ENCODE data around the gene TPST1. TPM values are rescaled to one million over a fixed set of nuclear protein-coding genes. Genes with fewer than 3 reads are reported as not detected.
A peak's percentile ranks its signal among the peaks of the same experiment; 100 is the strongest.

TPST1 gene
- total RNA-seq, 4 donors from 2014 or later = 5.2 to 20.0 (median 8.2) TPM

- Histone ChIP-seq H3K4me1 (peaks cover 25% of the 10 kb centered on the region), H3K9me3 (no peaks in the 10 kb centered on the region), H3K4me3 (no peak overlapping the region), H3K36me3 (no peaks in the 10 kb centered on the region), H3K27ac (peak overlapping the region; percentile 52), H3K27me3 (no peaks in the 10 kb centered on the region)
- whole genome bisulfite sequencing = 39% methylated on average over 8 of the region's 8 CpGs
- TF ChIP-seq POLR2A (IDR thresholded peaks at IDR 0.05) (no peak), POLR2AphosphoS5 (IDR thresholded peaks at IDR 0.05) (no peak), EP300 (IDR thresholded peaks at IDR 0.05) (no peak), CTCF (IDR thresholded peaks at IDR 0.05) (no peak)
- no peak for DNase-seq (ENCODE audit: low spot score in 2 of 2)
These were observed 76.8 kb downstream of the TPST1 start for GRCh38 chr7:66281678-66282590.

GRCh38 chr7:66282591-66282935 is 77.4 kb downstream of the TPST1 start:
- Histone ChIP-seq H3K4me1 (peaks cover 25% of the 10 kb centered on the region), H3K27ac (peak overlapping the region; percentile 52), H3K27me3 (no peaks in the 10 kb centered on the region), H3K36me3 (no peaks in the 10 kb centered on the region), H3K4me3 (no peak overlapping the region), H3K9me3 (no peaks in the 10 kb centered on the region)
- no peak for DNase-seq (ENCODE audit: low spot score in 2 of 2)
- 82% methylated on average over 6 of the region's 6 CpGs for WGBS
- TF ChIP-seq CTCF (IDR thresholded peaks at IDR 0.05) (no peak), EP300 (IDR thresholded peaks at IDR 0.05) (no peak), POLR2A (IDR thresholded peaks at IDR 0.05) (no peak), POLR2AphosphoS5 (IDR thresholded peaks at IDR 0.05) (no peak)

GRCh38 chr7:66283003-66283920 is 78.1 kb downstream of the TPST1 start:
- 82% methylated on average over 5 of the region's 5 CpGs for WGBS
- no peaks in the 10 kb centered on the region for H3K27me3 ChIP-seq
- no peaks in the 10 kb centered on the region for H3K36me3 ChIP-seq
- no peak overlapping the region for H3K4me3 ChIP-seq
- no peaks in the 10 kb centered on the region for H3K9me3 ChIP-seq
- H3K4me1 ChIP-seq = peaks cover 25% of the 10 kb centered on the region
- no peak for DNase-seq (ENCODE audit: low spot score in 2 of 2)
- H3K27ac ChIP-seq = peak overlapping the region; percentile 52
- TF ChIP-seq CTCF (IDR thresholded peaks at IDR 0.05) = no peak
- TF ChIP-seq POLR2AphosphoS5 (IDR thresholded peaks at IDR 0.05) = no peak
- TF ChIP-seq POLR2A (IDR thresholded peaks at IDR 0.05) = no peak
- no peak for TF ChIP-seq EP300 (IDR thresholded peaks at IDR 0.05)

GRCh38 chr7:66296001-66296521 is 90.9 kb downstream of the TPST1 start:
- Histone ChIP-seq H3K4me3 (no peak overlapping the region), H3K36me3 (no peaks in the 10 kb centered on the region), H3K4me1 (no peaks in the 10 kb centered on the region), H3K27me3 (no peaks in the 10 kb centered on the region), H3K9me3 (no peaks in the 10 kb centered on the region), H3K27ac (no peak overlapping the region)
- TF ChIP-seq EP300 (IDR thresholded peaks at IDR 0.05) = no peak
- TF ChIP-seq POLR2AphosphoS5 (IDR thresholded peaks at IDR 0.05) = no peak
- no peak for TF ChIP-seq POLR2A (IDR thresholded peaks at IDR 0.05)
- TF ChIP-seq CTCF (IDR thresholded peaks at IDR 0.05) = no peak
- WGBS = 37% methylated on average over 1 of the region's 1 CpG
- no peak for DNase-seq (ENCODE audit: low spot score in 2 of 2)
